PC-3 (cell line): ENCODE data around the gene KATNAL1.

Experiments
- EZH2 ChIP-seq: fragments of 300-600 bp; sonication (generic); IDR thresholded peaks from one replicate; pipeline ENCODE4 v1.6.1; 2017; ENCODE audit warnings: antibody characterized with exemption, mild to moderate bottlenecking, low read length; ENCODE audit not compliant: unreplicated experiment
- EZH2phosphoT487 ChIP-seq: fragments of 300-600 bp; sonication (generic); IDR thresholded peaks from 2 replicates; pipeline ENCODE4 v1.6.1; 2018; ENCODE audit warnings: mild to moderate bottlenecking, antibody characterized with exemption, low read length, borderline replicate concordance
- TF ChIP-seq, protein P1 (sequence below): fragments of 300-600 bp; sonication (generic); conservative IDR thresholded peaks from 2 replicates; pipeline ENCODE4 v1.5.1; 2017; ENCODE audit warnings: antibody characterized with exemption, low read depth, mild to moderate bottlenecking, low read length

DNA sequence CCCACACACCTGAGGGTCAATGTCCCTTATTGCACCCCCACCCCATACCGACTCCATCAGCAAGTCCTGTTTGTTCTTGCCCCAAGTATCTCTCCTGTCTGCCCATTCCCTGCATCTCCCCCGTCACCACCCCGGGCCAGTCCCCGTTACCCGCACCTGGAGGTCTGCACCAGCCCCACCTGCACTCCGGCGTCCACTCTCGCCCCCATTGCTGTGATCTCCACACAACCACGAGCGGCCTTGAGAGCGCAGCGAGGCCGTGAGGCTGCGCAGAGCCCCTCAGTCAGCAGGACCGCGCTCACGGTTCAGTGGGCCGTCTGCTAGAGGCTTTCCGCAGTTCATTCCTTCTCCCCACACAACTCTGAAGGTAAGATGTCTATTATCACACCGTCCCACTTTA is 152.8 kb downstream of the KATNAL1 start:
- TF ChIP-seq, protein P1, sequence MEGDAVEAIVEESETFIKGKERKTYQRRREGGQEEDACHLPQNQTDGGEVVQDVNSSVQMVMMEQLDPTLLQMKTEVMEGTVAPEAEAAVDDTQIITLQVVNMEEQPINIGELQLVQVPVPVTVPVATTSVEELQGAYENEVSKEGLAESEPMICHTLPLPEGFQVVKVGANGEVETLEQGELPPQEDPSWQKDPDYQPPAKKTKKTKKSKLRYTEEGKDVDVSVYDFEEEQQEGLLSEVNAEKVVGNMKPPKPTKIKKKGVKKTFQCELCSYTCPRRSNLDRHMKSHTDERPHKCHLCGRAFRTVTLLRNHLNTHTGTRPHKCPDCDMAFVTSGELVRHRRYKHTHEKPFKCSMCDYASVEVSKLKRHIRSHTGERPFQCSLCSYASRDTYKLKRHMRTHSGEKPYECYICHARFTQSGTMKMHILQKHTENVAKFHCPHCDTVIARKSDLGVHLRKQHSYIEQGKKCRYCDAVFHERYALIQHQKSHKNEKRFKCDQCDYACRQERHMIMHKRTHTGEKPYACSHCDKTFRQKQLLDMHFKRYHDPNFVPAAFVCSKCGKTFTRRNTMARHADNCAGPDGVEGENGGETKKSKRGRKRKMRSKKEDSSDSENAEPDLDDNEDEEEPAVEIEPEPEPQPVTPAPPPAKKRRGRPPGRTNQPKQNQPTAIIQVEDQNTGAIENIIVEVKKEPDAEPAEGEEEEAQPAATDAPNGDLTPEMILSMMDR = no peak
- no peak for TF ChIP-seq EZH2
- TF ChIP-seq EZH2phosphoT487 = no peak
